ENCODE measurements around the gene MTRF1.
"Not testable (repeated sequence)": the region's sequence is repeated elsewhere in the genome, so short reads cannot be mapped to it uniquely, and the experiment has no call there.

The MTRF1 gene

GRCh38 chr13:41222259-41222852 is 41.0 kb downstream of the MTRF1 start:
- peak; percentile 62 for DNase-seq

GRCh38 chr13:41220401-41220800 is 43.0 kb downstream of the MTRF1 start:
- DNase-seq: no peak

GRCh38 chr13:41216160-41216559 is 47.2 kb downstream of the MTRF1 start:
- no peak for DNase-seq

DNA sequence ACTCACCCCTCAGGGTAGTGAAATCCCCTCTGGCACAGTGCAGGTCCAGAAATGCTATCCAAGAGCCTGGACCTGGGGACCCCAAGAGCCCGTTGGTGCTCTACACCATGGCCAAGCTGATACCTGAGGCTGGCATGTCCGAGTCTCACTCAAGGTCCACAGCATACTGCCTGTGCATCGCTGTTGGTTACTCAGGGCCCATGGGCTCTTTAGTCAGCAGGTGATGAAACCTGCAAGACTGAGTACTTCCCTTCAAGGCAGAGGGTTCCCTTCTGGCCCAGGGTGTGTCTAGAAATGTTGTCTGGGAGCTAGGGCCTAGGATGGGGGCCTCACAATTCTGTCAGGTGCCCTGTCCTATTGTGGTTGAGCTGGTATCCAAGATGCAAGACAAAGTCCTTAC is 49.5 kb downstream of the MTRF1 start:
- DNase-seq: no peak

- DNase-seq: no peak
These were observed 50.1 kb downstream of the MTRF1 start for GRCh38 chr13:41213316-41213715.

DNA sequence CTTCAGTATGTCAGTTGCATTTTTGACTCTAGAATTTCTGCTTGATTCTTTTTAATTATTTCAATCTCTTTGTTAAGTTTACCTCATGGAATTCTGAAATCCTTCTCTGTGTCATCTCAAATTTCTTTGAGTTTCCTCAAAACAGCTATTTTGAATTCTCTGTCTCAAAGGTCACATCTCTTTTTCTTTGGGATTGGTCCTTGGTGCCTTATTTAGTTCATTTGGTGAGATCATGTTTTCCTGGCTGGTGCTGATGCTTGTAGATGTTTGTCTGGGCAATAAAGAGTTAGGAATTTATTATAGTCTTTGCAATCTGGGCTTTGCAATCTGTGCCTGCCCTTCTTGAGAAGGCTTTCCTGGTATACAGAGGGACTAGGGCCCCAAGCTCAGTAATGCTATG is 50.5 kb downstream of the MTRF1 start:
- no peak for DNase-seq

- no peak for DNase-seq
These were observed 52.3 kb downstream of the MTRF1 start for GRCh38 chr13:41211062-41211461.

- no peak for DNase-seq
These were observed 56.9 kb downstream of the MTRF1 start for GRCh38 chr13:41206467-41206866.

GRCh38 chr13:41203810-41204209 is 59.6 kb downstream of the MTRF1 start:
- DNase-seq: no peak

DNA sequence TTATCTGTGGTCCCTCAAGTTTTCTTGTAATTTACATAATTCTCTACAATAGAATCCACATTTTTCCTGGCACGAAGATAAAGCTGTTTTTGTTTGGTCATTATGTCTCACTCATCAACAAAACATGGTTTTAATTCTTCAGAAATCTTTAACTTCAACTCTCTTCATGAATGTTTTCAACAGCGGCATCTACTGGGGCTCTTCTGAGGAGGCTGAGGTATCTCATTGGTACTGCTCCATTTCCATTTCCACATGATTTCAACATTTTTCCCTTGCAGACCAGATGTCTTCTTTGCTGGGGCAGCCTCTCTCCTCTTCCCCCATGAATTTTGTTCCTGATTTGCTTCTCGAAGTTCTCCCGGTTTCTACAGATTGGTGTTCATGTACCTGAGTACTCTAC is 63.2 kb downstream of the MTRF1 start:
- no peak for DNase-seq

- no peak for DNase-seq
These were observed 63.9 kb downstream of the MTRF1 start for GRCh38 chr13:41199526-41199925.

- DNase-seq: no peak
These were observed 64.3 kb downstream of the MTRF1 start for GRCh38 chr13:41199079-41199478.

GRCh38 chr13:41196620-41197019 is 66.8 kb downstream of the MTRF1 start:
- DNase-seq: no peak

DNA sequence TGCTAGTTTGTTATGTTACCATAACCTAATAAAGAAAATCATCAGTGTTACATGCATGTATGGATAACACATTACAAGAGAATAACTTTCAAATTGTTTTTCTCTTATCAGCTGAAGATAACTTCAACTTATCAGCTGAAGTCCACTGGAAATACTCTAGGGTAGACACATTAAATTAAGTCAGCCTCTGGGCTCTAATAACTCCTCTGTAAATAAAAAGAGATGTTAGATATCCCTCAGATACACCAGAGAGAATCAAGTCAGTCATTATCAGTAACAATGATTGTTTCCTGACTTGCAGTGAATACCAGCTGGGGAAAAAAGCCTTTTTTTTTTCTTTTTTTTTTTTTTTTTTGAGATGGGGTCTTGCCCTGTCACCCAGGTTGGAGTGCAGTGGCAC is 67.4 kb downstream of the MTRF1 start:
- no peak for DNase-seq

- DNase-seq: peak; percentile 93
These were observed 69.2 kb downstream of the MTRF1 start, which contains the start of gene KBTBD7 for GRCh38 chr13:41193919-41194824. TSS of gene KBTBD7 (minus strand) at chr13:41194569. CDS start at chr13:41194257, 312 bp downstream.

DNA sequence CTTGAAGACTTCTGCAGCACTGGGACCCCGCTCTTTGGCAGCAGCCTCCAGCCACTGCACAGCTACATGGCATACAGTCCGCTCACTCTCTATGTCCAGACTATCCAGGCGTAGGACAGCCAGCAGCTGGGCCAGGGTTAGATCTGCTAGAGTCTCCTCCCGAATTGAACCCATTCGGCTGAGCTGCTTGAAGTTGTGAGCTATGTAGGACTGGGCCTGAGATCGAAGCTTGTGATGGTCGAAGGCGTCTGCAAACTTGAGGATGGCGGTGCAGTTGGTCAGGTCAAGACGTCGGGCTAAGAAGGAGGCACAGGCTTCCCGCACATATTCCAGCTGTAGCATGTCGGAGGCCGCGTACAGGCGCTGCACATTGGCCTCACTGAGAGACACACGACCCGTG is 69.9 kb downstream of the MTRF1 start:
- no peak for DNase-seq

DNA sequence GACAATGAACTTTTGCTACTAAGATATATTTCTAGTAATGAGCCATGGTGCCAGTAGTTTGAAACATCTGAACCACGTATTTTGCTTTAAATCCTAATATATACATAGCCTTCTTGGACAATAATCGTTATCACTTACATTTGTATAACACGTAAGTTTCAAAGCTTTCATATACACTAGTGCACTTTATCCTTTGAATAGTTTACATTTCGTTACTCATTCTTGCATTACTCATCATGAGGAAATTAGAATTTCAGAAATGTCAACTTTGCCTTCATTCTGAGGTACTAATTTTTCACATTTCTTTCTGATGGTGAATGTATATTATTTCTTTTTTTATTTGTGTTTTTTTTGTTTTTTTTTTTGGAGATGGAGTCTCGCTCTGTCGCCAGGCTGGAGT is 74.8 kb downstream of the MTRF1 start:
- DNase-seq: no peak

- DNase-seq: no peak
These were observed 76.9 kb downstream of the MTRF1 start for GRCh38 chr13:41186481-41186880.

- DNase-seq: no peak
These were observed 81.1 kb downstream of the MTRF1 start for GRCh38 chr13:41182231-41182630.

DNA sequence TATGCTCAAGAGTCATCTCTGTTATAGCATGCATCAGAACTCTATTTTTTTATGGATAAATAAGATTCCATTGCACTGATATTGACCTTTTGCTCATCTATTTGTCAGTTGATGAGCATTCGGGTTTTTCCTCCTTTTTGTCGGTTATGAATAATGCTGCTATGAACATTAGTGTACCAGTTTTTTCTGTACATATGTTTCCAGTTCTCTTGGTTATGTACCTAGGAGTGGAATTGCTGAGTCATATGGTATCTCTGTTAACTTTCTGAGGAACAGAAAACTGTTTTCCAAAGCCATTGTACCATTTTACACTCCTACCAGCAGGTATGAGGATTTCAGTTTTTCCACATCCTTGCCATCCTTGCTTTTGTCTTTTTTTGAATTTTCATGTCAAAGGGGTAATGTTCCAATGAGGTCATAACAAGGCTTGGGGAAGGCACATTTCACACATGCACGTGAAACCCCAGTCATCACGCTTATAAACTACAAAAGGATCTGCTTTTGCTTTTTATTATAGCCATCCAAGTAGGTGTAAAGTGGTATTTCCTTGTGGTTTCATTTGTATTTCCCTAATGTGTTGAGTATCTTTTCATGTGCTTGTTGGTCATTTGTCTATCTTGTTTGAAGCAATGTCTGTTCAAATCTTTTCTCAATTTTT is 83.7 kb downstream of the MTRF1 start:
- no peak for DNase-seq

GRCh38 chr13:41178040-41178439 is 85.3 kb downstream of the MTRF1 start:
- no peak for DNase-seq

- no peak for DNase-seq
These were observed 85.8 kb downstream of the MTRF1 start for GRCh38 chr13:41177616-41178015.

DNA sequence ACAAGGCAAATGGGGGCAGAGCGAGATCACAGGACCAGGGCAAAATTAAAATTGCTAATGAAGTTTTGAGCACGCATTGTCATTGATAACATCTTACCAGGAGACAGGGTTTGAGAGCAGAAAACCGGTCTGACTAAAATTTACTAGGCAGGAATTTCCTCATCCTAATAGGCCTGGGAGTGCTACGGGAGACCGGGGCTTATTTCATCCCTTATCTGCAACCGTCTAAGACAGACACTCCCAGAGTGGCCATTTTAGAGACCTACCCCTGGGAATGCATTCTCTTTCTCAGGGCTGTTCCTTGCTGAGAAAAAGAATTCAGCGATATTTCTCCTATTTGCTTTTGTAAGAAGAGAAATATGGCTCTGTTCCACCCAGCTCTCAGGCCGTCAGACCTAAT is 87.8 kb downstream of the MTRF1 start:
- not testable (repeated sequence) for DNase-seq
